Colon (tissue), 2 donors: ENCODE data around the gene LMBRD2.
"Not testable (repeated sequence)": the region's sequence is repeated elsewhere in the genome, so short reads cannot be mapped to it uniquely, and the experiment has no call there.

ENCODE experiments used
- FAIRE-seq: peaks from 2 replicates; lab custom pipeline; 2012; peaks lifted over from hg19 to GRCh38; lab: Jason Lieb, UNC
- donor health status: control.
- donor health status: control.

LMBRD2 gene

GRCh38 chr5:36151434-36152323 is at the start of gene LMBRD2, which contains the start of gene SKP2:
LMBRD2 (minus strand) TSS chr5:36151887; CDS start chr5:36143349, 8,538 bp downstream.
SKP2 (plus strand) TSS chr5:36152111; CDS start chr5:36152263, 152 bp downstream.
- peak; percentile 5 for FAIRE-seq

GRCh38 chr5:36200513-36200912 is 48.8 kb upstream of the LMBRD2 start:
- no peak for FAIRE-seq

- FAIRE-seq, result no peak
These were observed 47.9 kb upstream of the LMBRD2 start for GRCh38 chr5:36199620-36200019.

GRCh38 chr5:36198783-36199182 is 47.1 kb upstream of the LMBRD2 start:
- not testable (repeated sequence) for FAIRE-seq

GRCh38 chr5:36198281-36198680 is 46.6 kb upstream of the LMBRD2 start:
- no peak for FAIRE-seq

GRCh38 chr5:36193746-36194145 is 42.1 kb upstream of the LMBRD2 start:
- peak; percentile 14 for FAIRE-seq

GRCh38 chr5:36184408-36184807 is 32.7 kb upstream of the LMBRD2 start:
- FAIRE-seq, result not testable (repeated sequence)

GRCh38 chr5:36181774-36182173 is 30.1 kb upstream of the LMBRD2 start:
- no peak for FAIRE-seq

DNA sequence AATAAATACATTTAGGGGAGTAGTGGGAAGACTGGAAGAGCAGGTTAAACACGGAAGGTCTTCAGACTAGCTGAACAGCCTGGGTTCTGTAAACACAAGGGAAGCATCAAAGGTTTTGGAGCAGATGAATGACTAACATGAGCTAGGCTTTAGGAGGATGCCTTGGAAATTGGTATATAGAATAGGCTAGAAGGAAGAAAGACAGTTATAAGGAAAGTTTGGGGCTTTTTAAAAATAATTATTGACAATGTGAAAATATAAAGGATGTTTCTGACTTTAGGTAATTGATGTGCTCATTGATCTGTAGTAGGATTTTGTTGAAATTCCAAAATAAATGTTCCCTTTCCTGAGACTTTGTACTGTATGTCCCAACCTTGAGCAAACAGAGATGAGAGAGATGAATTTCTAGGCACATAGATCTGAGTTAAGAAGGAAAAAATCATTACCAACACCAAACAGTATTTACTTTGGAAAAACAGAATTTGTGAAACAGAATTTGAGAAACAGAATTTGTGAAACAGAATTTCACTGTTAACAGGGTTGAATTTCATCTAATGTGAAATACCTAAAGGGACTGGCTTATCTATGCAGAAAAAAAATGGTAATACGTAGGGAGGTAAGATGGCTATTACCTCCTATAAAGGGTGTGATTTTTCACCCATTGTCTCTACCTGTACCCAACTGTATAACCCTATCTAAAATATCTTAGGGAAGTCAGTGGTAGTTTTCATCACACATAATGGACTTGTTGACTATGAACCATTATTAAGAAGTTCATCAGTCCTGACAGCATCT is 29.1 kb upstream of the LMBRD2 start:
- no peak for FAIRE-seq

DNA sequence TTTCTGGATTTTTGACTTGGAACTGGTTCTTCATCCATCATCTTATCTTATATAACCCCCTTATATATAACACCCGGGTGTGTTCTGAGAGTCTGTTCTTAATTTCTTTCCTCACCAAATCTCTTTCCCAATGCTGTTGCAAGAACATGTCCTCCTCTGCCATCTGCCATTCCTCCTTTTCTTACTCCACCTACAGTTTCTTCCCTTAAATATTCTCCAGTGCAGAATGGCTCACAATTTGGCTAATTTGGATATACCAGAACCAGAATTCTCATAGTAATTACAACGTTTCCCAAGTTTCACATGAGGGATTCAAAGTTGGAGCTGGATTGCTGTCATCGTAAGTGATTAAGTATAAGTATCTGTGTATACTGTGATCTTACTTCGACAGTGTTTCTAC is 28.3 kb upstream of the LMBRD2 start:
- no peak for FAIRE-seq

GRCh38 chr5:36178524-36178890 is 26.8 kb upstream of the LMBRD2 start:
- FAIRE-seq, result no peak

GRCh38 chr5:36177715-36178523 is 26.2 kb upstream of the LMBRD2 start:
- no peak for FAIRE-seq

DNA sequence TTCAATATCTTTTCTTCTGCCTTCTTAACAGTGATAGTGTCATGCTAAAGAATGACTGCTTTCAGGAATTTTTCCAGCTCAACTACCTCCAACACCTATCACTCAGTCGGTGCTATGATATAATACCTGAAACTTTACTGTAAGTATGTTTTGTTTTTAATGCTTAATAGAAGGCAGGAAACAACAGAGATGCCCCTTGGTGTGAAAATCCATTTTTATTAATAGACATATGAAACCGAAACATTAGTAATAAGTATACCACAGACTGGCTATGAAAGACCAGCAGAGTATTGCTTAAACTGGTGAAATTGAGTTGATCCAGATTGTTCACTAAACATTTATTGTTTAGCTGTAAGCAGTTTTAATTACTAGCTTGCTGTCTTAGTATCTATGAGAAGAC is 25.5 kb upstream of the LMBRD2 start:
- no peak for FAIRE-seq

- no peak for FAIRE-seq
These were observed 23.4 kb upstream of the LMBRD2 start for GRCh38 chr5:36175043-36175442.

- no peak for FAIRE-seq
These were observed 22.4 kb upstream of the LMBRD2 start for GRCh38 chr5:36174119-36174518.

DNA sequence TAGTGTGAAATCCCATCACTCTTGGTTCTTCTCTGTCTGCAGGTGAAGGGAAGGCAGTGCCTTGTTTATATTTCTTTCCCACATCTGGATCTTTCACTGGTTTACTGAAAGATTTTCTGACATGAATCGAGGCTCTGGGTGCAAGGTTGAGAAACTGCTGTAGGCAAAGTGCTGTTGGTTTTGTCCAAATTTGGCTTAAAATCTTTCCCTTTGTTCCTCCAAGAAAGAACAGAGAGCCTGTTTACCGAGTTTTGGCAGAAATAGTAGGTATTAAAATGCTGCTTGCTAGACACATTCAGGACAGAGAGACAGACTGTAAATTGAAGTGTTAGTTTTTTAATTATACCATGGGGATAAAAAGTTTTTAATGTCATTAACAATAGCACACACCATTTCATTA is 21.7 kb upstream of the LMBRD2 start:
- FAIRE-seq, result no peak

DNA sequence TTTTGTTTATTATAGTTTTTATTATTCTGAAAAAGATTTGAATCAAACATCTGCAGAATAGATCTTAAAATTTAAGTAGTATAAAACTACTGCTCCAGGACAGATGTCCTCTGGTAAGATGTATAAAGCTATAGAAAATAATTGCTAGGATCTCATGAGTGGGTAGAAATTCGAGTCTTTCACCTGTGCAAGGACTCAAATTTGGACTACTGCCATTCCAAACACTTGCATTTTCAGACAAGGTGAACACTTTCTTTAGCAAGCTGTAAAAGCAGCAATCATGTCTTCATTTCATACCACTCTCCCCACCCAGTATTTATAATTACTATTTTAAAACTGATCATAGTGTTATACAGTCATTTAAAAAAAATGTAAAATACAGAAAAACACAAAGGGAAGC is 20.9 kb upstream of the LMBRD2 start:
- FAIRE-seq, result no peak

DNA sequence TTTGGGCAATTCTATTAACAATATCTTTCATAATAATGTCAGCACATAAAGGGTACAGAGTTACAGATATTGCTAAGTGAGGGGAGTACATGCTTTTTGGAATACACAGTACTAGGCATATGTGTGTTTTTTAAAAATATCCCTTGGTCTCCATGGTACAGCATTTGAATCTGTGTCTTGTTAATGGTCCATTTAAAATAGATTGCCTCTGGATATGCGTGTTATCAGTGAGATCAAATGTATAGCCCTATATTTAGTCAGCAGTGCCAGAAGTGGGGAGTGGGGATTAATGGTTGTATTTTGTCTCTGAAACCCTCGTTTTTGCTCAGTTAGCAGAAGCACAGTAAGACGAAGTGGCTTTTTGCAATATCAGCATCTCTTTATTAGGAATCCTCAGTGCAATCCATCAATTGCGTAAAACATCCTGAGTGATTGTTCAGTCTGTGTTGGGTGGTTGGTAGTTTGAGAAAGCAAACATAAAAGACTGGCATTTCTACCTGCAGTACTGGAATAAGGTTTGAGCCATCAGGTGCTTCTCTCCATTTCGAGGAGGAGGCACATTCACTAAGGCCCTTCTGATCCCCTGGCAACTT is 19.2 kb upstream of the LMBRD2 start:
- FAIRE-seq, result no peak

DNA sequence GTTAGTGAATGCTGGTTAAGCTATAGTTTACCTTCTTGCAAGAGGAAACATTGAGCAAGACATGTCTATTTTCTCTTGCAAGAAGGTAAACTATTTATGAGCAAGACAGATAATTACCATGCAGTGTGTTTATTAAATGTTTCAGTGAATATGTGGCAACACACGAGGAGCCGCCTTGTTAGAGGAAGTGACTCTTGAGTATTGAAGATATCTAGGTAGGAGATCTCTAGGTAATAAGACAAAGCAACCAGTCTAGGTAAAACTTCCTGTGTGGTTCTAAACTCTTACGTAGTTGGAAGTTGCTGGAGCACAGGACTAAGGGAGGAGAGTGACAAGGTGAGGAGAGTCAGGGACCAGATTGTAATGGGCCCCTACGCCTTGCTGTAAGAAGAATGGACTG is 17.1 kb upstream of the LMBRD2 start:
- no peak for FAIRE-seq

GRCh38 chr5:36164461-36164860 is 12.8 kb upstream of the LMBRD2 start:
- no peak for FAIRE-seq

DNA sequence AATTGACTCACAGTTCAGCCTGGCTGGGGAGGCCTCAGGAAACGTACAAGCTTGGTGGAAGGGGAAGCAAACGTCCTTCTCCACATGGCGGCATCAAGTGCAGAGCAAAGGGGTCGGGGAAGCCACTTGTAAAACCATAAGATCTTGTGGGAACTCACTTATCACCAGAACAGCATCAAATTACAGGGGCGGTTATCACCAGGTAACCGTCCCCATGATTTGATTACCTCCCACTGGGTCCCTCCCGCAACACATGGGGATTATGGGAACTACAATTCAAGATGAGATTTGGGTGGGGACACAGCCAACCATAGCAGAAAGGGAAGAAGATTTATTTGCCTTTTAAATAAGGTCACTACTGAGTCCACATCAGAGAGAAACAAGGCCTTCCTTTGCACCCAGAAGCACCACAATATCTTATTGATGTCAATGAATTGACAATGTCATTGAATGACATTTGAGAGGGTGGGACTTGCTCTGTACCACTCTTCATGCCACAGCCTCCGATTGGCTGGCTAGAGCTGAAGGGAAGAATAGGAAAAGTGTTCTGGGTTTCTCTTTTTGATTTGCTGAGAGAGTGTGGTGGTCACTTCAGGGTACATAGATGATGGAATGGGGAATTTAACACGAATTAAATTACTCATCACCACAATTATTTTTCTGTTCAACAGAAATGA is 11.3 kb upstream of the LMBRD2 start:
- no peak for FAIRE-seq
